Activated CD4-positive, alpha-beta T cell treated with anti-CD3 and anti-CD28 coated beads, Interleukin-2, amount 50 U/mL, for 4 hours (primary cell): ENCODE data around the gene TINAGL1.

Source experiments
- DNase-seq, 2 experiments: peaks; one replicate each; pipeline ENCODE4 v3.0.0-alpha.2; 2020

Gene TINAGL1

GRCh38 chr1:31568895-31569595, 7.3 kb upstream of the TINAGL1 start:
- no peak for DNase-seq

- DNase-seq, result no peak
These were observed 6.6 kb upstream of the TINAGL1 start for GRCh38 chr1:31569596-31570173.

- DNase-seq, result no peak
These were observed 6.1 kb upstream of the TINAGL1 start for GRCh38 chr1:31570228-31570627.

- no peak for DNase-seq
These were observed 5.4 kb upstream of the TINAGL1 start for GRCh38 chr1:31570906-31571305.

DNA sequence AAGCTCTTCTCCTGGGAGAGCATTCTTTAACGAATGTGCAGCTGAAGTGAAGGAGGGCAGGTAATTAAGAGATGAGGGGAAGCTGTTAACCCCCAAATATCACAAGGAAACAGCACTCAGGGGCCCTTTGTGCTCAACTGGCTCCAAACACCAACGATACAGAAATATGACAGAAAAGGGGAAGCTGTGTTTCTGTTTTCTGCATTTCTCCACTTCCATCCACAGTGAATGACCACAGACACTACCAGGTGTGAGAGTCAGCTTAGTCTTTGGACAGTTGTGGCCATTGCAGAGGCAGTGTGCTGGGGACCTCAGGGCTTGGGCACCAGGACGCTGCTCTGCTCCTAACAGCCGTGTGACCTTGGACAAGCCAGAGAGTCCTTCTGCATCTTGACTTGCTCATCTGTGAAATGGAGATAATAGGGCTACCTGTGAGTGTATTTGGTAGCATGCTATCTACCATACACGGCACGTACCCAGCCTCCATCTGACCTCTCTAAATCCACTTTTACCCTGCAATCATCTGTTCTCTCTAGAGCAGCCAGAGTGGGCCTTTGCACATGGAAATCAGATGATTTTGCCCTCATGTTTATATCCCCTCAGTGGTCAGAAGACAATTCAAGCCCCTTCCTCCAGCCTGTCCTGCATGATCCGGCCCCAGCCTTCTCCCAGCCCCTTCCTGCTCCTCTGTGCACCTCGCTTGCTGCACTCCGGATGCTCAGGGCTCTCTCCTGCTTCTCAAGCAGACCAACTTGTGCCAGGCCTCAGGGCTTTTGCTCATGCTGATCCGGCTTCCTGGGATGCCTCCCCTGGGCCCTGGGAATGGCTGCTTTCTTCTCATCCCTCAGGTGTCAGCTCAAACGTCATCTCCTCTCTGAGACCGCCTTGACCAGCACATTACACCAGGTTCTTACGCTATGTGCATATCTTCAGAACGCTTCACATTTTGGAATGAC, 4.7 kb upstream of the TINAGL1 start:
- no peak for DNase-seq

GRCh38 chr1:31572323-31573104, 3.8 kb upstream of the TINAGL1 start:
- no peak for DNase-seq

DNA sequence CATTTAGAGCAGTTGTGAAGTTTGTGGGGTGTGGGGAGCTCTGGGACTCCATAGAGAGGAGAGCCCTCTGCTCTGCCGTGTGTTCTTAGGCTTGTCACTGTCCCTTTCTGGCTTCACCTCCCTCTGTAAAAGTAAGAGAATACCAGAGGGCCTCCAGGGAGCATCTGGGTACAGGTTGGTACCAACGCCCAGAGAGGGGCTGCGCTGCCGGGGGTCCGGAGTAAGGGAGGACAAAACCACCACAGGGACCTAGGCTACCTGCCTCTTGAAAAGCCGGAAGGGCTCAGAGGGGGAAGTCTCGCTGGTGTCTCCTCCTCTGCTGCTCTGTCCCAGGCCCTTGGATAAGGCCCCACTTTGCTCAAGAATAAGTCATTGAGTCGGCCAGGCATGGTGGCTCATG, 3.1 kb upstream of the TINAGL1 start:
- no peak for DNase-seq

DNA sequence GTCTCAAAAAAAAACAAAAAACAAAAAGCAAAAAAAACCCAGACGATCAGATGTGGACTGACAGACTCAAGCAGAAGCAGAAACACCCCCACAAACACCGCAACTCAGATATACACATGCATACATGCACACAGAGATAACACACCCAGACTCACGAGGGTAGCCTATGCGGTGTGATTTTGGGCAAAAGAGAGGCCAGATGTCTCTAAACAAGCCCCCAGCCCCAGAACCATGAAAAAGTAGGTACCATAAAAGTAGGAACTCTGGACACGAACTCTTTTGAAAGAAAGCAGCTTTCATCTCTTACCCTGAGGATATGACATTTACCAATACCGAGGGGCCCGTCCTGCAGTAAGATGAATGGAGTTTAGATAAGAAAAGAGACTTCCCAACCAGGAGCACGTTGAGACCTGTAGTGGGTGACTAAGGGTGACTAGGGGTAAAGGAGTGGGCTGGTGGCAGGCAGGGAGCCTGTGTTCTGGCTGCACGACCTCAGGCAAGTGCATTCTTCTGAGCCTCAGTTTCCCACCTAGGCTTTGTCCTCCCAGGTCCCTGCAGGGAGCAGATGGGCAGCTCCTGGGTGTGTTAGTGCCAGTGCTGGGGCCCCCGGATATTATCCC, 1.5 kb upstream of the TINAGL1 start:
- DNase-seq, result no peak

GRCh38 chr1:31575369-31576140, 760 bp upstream of the TINAGL1 start:
- no peak for DNase-seq

- no peak for DNase-seq
These were observed 584 bp downstream of the TINAGL1 start for GRCh38 chr1:31576743-31577455.

- no peak for DNase-seq
These were observed 1.3 kb downstream of the TINAGL1 start for GRCh38 chr1:31577515-31578192.

DNA sequence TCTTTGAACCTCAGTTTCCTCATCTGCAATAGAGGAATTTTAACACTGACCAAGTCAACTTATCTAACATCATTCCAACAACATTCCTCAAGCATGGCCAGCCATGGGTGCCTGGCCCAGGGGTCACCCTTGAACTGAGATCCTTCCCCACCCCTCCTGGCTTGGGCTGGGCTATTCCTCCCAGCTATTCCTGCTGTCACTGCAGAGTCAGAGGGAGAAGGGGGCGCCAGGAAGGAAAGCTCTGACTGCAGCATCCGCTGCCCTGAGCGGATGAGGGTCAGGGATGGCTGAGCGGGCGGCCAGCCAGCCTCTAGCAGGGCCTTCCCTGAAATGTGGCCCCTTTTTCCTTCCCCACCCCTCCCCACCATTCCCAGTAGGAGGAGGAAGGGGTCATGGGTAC, 3.1 kb downstream of the TINAGL1 start:
- no peak for DNase-seq

DNA sequence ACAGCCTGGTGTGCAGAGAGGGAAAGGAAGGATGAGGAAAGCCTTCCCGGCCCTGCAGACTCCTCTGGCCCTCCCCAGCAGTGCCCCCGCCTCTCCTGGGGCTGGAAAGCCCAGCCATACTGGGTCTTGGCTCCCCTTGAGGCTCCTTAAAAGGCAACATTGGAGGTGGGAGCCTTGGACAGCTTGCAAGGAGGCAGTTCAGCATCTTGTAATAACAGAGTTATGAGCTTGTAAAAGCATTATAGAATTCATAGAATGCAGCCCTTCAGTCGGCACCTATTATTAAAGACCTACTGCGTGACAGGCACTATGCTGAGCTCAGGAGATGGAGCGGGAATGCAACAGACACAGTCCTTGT, 4.2 kb downstream of the TINAGL1 start:
- no peak for DNase-seq

- no peak for DNase-seq
These were observed 4.7 kb downstream of the TINAGL1 start for GRCh38 chr1:31580891-31581603.

- DNase-seq, result no peak
These were observed 5.8 kb downstream of the TINAGL1 start for GRCh38 chr1:31581821-31582810.

- DNase-seq, result no peak
These were observed 7.0 kb downstream of the TINAGL1 start for GRCh38 chr1:31583082-31583994.
